Measurements from ENCODE around the gene ROR2. TPM values are rescaled to one million over a fixed set of nuclear protein-coding genes. Genes with fewer than 3 reads are reported as not detected.

Gene ROR2
- total and polyA plus RNA-seq, 2 of the 13 experiments (the other 11 are each of a cell fraction or from before 2014, with no cell fraction given): not detected

DNA sequence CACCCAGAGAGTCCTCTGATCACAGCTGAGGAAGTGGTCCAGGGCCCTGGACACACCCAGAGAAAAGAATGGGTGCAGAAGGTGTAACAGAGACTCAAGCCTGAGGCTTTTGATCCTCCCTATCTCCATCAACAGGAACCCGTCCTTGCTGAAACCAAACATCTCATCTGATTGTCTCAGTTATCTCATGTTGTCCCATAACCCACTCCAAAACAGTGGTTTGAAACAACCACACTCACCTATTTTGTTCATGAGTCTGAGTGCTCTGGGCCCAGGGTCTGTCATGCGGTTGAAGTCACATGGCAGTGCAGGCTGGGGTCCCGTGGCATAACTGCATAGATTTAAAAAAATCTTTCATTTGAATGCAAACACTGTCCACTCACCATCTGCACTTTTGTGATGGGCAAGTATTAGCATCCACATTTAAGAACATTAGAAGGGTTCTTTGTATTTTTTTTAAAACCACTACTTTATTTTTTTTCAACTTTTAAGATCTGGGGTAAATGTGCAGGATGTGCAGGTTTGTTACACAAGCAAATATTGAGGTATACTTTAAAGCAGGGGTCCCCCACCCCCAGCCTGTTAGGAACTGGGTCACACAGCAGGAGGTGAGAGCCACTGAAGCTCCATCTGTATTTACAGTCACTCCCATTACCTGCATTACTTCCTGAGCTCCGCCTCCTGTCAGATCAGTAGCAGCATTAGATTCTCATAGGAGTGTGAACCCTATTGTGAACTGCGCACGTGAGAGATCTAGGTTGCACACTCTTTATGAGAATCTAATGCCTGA is 255.8 kb downstream of the ROR2 start:
- H3K9me3 ChIP-seq (ENCODE audit: low read length): no peaks in the 10 kb centered on the region
- no TSS peak for BruUV-seq (replicated peaks)
- TF ChIP-seq GATAD2A (CRISPR knock-in tag; IDR thresholded peaks at IDR 0.05) (no peak), POLR2AphosphoS5 (IDR thresholded peaks at IDR 0.05; ENCODE audit: low read depth, low read length) (no peak), AGO2 (optimal IDR thresholded peaks at IDR 0.05; ENCODE audit: low read depth, low read length) (no peak), SMYD3 (CRISPR knock-in tag; IDR thresholded peaks at IDR 0.05) (no peak), ZFP62 (CRISPR knock-in tag; IDR thresholded peaks at IDR 0.05) (no peak), XRCC5 (optimal IDR thresholded peaks at IDR 0.05; ENCODE audit: low read length) (no peak), NCOR1 (IDR thresholded peaks at IDR 0.05; ENCODE audit: borderline replicate concordance, low read length) (no peak), ZNF761 (CRISPR knock-in tag; conservative IDR thresholded peaks at IDR 0.05) (no peak)
- TF ChIP-seq, protein P1, sequence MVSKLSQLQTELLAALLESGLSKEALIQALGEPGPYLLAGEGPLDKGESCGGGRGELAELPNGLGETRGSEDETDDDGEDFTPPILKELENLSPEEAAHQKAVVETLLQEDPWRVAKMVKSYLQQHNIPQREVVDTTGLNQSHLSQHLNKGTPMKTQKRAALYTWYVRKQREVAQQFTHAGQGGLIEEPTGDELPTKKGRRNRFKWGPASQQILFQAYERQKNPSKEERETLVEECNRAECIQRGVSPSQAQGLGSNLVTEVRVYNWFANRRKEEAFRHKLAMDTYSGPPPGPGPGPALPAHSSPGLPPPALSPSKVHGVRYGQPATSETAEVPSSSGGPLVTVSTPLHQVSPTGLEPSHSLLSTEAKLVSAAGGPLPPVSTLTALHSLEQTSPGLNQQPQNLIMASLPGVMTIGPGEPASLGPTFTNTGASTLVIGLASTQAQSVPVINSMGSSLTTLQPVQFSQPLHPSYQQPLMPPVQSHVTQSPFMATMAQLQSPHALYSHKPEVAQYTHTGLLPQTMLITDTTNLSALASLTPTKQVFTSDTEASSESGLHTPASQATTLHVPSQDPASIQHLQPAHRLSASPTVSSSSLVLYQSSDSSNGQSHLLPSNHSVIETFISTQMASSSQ (IDR thresholded peaks at IDR 0.05; ENCODE audit: low read depth): no peak
- TF ChIP-seq, protein P1 (CRISPR knock-in tag; IDR thresholded peaks at IDR 0.05; ENCODE audit: borderline replicate concordance): no peak
- TF ChIP-seq, protein P2, sequence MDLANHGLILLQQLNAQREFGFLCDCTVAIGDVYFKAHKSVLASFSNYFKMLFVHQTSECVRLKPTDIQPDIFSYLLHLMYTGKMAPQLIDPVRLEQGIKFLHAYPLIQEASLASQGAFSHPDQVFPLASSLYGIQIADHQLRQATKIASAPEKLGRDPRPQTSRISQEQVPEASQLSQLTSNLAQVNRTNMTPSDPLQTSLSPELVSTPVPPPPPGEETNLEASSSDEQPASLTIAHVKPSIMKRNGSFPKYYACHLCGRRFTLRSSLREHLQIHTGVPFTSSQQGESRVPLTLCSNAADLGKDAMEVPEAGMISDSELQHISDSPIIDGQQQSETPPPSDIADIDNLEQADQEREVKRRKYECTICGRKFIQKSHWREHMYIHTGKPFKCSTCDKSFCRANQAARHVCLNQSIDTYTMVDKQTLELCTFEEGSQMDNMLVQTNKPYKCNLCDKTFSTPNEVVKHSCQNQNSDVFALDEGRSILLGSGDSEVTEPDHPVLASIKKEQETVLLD (CRISPR knock-in tag; IDR thresholded peaks at IDR 0.05; ENCODE audit: low read depth): no peak
- FAIRE-seq (no peak), ATAC-seq (no peak), DNase-seq (ENCODE audit: low spot score) (no peak)
- H3K9ac ChIP-seq (ENCODE audit: insufficient read depth, low read depth, low read length): no peak overlapping the region
- H3K4me1 ChIP-seq (ENCODE audit: insufficient read depth, low read length): no peaks in the 10 kb centered on the region
- intact Hi-C loops (cut with micrococcal nuclease; ENCODE audit: unreplicated experiment): no loop called here
- no peaks in the 10 kb centered on the region for H3K36me3 ChIP-seq (replicated peaks in 1 of 2; ENCODE audit: control insufficient read depth in 1 of 2, insufficient read depth in 2 of 2, low read length in 2 of 2)
- H4K20me1 ChIP-seq (ENCODE audit: insufficient read depth, low read length): no peaks in the 10 kb centered on the region
- no peaks in the 10 kb centered on the region for H3K79me2 ChIP-seq (ENCODE audit: insufficient read depth, low read length)
- H3K4me3 ChIP-seq (replicated peaks in 1 of 3; ENCODE audit: insufficient read depth in 1 of 3, low read depth in 2 of 3, low read length in 3 of 3): no peak overlapping the region
- in situ Hi-C loops (cut with HindIII; ENCODE audit: extremely low pct_ligation_motif_present, low pct_unique_long_range_greater_than_20kb): no loop called here
- ChIA-PET POLR2A (no interaction called here), CTCF (ENCODE audit: low intra/inter-chr PET ratio, low total read pairs) (no interaction called here)
- H3K4me2 ChIP-seq (ENCODE audit: low read depth, low read length): no peak overlapping the region
- H3K27ac ChIP-seq (ENCODE audit: extremely low read length, insufficient read depth, low read length): no peak overlapping the region
- H3K27me3 ChIP-seq (ENCODE audit: control insufficient read depth in 1 of 2, insufficient read depth in 2 of 2, low read length in 2 of 2): peaks cover 1 to 6% of the 10 kb centered on the region in 2 experiments; a peak in 2 of 5 replicates
- no peak overlapping the region for H2AFZ ChIP-seq (ENCODE audit: low read length)
- WGBS (ENCODE audit: low lambda C conversion rate): 34% methylated on average over 6 of the region's 6 CpGs
